DND-41 (cell line): ENCODE results near the gene TMEM266.

ENCODE experiments used
- CTCF ChIP-seq: IDR thresholded peaks from 2 replicates; pipeline ENCODE4 v1.5.1; 2012; ENCODE audit warnings: borderline replicate concordance, low read length, moderate library complexity, mild to moderate bottlenecking; ENCODE audit not compliant: poor library complexity, severe bottlenecking; ENCODE audit errors: extremely low read depth
- EZH2 ChIP-seq: IDR thresholded peaks from 3 replicates; pipeline ENCODE4 v1.6.1; 2012; ENCODE audit warnings: borderline replicate concordance, low read depth, mild to moderate bottlenecking, moderate library complexity, low read length, inconsistent platforms; ENCODE audit not compliant: severe bottlenecking

DNA sequence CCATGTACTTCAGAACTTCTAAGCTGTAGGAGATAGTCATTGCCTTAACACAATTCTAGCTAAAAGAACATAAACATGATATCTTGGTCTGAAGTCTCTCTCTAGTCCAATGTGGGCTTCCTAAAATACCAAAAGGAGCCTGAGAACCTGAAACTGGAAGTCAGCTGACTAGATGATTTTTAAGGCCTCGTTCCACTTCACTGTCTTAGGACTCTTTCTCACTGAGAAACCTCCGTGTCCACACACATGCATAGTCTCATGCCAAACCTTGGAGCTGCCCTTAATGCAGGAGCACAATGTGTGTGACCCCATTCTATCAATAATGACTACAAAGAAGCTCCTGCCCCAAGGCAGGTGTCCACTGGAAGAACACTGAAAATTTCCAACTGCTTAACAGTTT lies 163.7 kb downstream of the TMEM266 start:
- TF ChIP-seq CTCF = no peak
- TF ChIP-seq EZH2 = no peak
